Activated naive CD4-positive, alpha-beta T cell treated with anti-CD3 and anti-CD28 coated beads for 36 hours (primary cell): Measurements from ENCODE around the gene SPRED3. TPM values are rescaled to one million over a fixed set of nuclear protein-coding genes. Genes with fewer than 3 reads are reported as not detected.

Source experiments
- CTCF ChIA-PET: fragments of 350-600 bp; sonication (Branson Sonifier 250); formaldehyde crosslinking; loops from one replicate; lab custom pipeline; 2021; ENCODE audit warnings: antibody characterized with exemption; lab: Charles Lee
- DNase-seq: peaks from one replicate; pipeline ENCODE4 v3.0.0-alpha.2; 2020
- H3K27ac Mint-ChIP-seq: one replicate; pipeline ENCODE4 v1.8.0; 2021; ENCODE audit warnings: mild to moderate bottlenecking, mixed read lengths
- H3K27me3 Mint-ChIP-seq: one replicate; pipeline ENCODE4 v1.8.0; 2021; ENCODE audit warnings: low read depth, mixed read lengths
- H3K36me3 Mint-ChIP-seq: one replicate; pipeline ENCODE4 v1.8.0; 2021; ENCODE audit warnings: low read depth, mixed read lengths
- H3K4me1 Mint-ChIP-seq: one replicate; pipeline ENCODE4 v1.8.0; 2021; ENCODE audit warnings: low read depth, mixed read lengths
- H3K4me3 Mint-ChIP-seq: one replicate; pipeline ENCODE4 v1.8.0; 2021; ENCODE audit warnings: mild to moderate bottlenecking, moderate library complexity, mixed read lengths
- H3K9me3 Mint-ChIP-seq: one replicate; pipeline ENCODE4 v1.8.0; 2021; ENCODE audit warnings: mixed read lengths
- intact Hi-C: fragments of 100-400 bp; cut with micrococcal nuclease; formaldehyde crosslinking; loops from one replicate; pipeline ENCODE4 v1.15.1; 2023
- total RNA-seq, 2 experiments: library from RNA; stranded (reverse); gene quantifications; one replicate each; pipeline ENCODE4 v1.2.3, GENCODE V29; 2021

The SPRED3 gene
- total RNA-seq, 2 experiments from 2014 or later: 1.6 to 1.7 TPM

DNA sequence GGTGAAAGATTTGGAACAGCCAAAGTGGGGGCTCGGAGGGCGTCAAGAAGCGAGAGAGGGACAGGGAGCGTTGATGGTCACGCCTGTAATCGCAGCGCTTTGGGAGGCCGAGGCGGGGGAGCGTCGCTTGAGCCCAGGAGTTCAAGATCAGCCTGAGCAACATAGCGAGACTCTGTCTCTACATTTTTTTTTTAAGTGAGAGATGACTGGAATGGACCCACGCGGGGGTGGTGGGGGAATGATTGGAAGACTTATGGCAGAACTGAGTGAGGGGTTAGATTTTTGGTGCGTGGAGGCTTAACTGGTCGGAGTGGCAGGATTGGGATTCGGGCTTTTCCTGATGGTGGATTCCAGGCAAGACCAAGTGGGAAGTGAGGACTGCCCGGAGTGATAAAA lies 13.4 kb upstream of the SPRED3 start:
- DNase-seq: peak; percentile 33
- peaks cover 35% of the 10 kb centered on the region for H3K36me3 Mint-ChIP-seq
- peak overlapping the region; percentile 93 for H3K27ac Mint-ChIP-seq
- no peaks in the 10 kb centered on the region for H3K9me3 Mint-ChIP-seq
- H3K27me3 Mint-ChIP-seq: no peaks in the 10 kb centered on the region
- CTCF ChIA-PET: interaction anchor here (0.7 to 2.3 kb wide), 5 partner anchors 27 to 259 kb away, joined by 3 to 26 read pairs (median 9); partner anchors contain the start of genes CATSPERG and FAM98C
- H3K4me3 Mint-ChIP-seq: peak overlapping the region; percentile 98
- intact Hi-C loops: loop anchor here (10.0 kb wide), 1 partner anchor 480 kb away; no protein-coding TSS in a partner anchor
- peaks cover 32% of the 10 kb centered on the region for H3K4me1 Mint-ChIP-seq

DNA sequence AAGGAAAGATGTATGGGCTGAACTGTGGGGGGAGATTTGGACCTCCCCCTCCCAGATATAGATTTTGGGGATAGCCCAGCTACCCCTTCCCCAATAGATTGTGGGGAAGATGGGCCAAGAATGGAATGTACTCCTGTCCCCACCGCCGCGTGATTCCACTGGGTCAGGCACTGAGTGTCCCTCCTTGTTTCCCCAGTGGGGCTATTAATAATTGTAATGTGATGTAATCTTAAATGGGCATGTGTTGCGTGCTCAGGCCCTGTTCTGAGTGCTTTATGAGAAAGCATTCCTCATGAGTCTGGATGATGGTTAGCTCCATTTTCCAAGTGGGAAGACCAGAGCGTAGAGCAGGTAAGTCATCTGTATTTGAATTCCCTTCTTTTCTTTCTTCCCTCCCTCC lies 12.7 kb upstream of the SPRED3 start:
- intact Hi-C loops: loop anchor here (10.0 kb wide), 1 partner anchor 479 kb away; no protein-coding TSS in a partner anchor
- Mint-ChIP-seq H3K9me3 (no peaks in the 10 kb centered on the region), H3K27me3 (no peaks in the 10 kb centered on the region), H3K27ac (no peak overlapping the region), H3K4me3 (peak overlapping the region; percentile 98), H3K36me3 (peaks cover 39% of the 10 kb centered on the region), H3K4me1 (peaks cover 32% of the 10 kb centered on the region)
- DNase-seq: no peak
- CTCF ChIA-PET: interaction anchor here (0.6 to 1.7 kb wide), 4 partner anchors 27 to 142 kb away, joined by 3 to 8 read pairs (median 4); partner anchors contain the start of genes CATSPERG and FAM98C

DNA sequence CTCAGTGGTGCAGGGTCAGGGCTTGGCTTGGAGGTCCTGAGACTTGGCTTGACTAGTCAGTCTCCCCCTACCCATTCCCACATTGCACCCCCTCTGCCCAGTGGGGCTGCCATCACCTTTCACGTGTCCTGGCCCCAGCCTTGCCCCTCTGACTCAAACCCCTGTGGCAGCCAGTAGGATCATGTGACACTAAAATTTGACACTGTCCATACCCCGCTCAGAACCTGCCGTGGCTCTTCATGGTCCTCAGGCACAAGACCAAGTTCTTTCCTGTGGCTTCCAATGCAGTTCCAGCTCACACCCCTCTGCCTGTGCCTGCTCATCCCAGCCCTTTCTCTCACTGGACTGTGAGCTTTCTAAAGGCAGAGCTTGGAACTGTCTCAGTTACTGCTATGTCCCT lies 11.9 kb upstream of the SPRED3 start:
- H3K27ac Mint-ChIP-seq: no peak overlapping the region
- no peaks in the 10 kb centered on the region for H3K27me3 Mint-ChIP-seq
- H3K9me3 Mint-ChIP-seq: no peaks in the 10 kb centered on the region
- peaks cover 46% of the 10 kb centered on the region for H3K36me3 Mint-ChIP-seq
- H3K4me1 Mint-ChIP-seq: peaks cover 32% of the 10 kb centered on the region
- CTCF ChIA-PET: interaction anchor here (1.3 to 1.7 kb wide), 3 partner anchors 26 to 143 kb away, joined by 3 to 8 read pairs (median 4); partner anchors contain the start of genes CATSPERG and FAM98C
- peak overlapping the region; percentile 98 for H3K4me3 Mint-ChIP-seq
- intact Hi-C loops: loop anchor here (10.0 kb wide), 1 partner anchor 478 kb away; no protein-coding TSS in a partner anchor
- DNase-seq: no peak

DNA sequence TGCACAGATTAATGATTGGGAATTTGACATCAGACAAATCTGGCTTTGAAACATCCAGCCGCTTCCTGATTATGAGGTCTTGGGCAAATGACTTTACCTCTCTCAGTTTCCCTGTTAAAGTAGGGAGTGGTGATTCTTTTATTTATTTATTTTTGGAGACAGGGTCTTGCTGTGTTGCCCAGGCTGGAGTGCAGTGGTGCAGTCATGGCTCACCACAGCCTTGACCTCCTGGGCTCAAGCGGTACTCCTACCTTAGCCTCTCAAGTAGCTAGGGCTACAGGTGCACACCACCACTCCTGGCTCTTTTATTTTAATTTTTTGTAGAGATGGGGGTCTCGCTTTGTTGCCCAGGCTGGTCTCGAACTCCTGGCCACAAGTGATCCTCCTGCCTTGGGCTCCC lies 11.4 kb upstream of the SPRED3 start:
- intact Hi-C loops: loop anchor here (10.0 kb wide), 1 partner anchor 478 kb away; no protein-coding TSS in a partner anchor
- Mint-ChIP-seq H3K36me3 (peaks cover 51% of the 10 kb centered on the region), H3K4me1 (peaks cover 32% of the 10 kb centered on the region), H3K27me3 (no peaks in the 10 kb centered on the region), H3K9me3 (no peaks in the 10 kb centered on the region), H3K27ac (no peak overlapping the region), H3K4me3 (no peak overlapping the region)
- CTCF ChIA-PET: interaction anchor here (1.7 kb wide), 1 partner anchor 26 kb away, joined by 8 read pairs; the partner anchor contains the start of gene FAM98C
- DNase-seq: no peak

DNA sequence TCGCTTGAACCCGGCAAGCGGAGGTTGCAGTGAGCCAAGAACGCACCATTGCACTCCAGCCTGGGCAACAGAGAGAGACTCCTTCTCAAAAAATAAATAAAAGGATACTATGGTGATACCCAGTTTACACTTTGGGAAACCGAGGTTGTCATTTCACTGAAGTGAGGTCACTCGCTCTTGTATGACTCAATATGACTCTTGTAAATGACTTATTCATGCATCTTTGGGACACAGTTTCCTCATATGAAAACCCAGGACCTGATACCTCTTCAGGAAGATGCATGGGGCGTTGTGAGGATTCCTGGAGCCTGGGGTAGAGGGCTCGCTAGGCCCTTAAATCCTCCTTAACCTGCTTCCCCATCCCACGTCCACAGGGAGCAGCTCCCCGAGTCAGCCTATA lies 9.6 kb upstream of the SPRED3 start:
- H3K27ac Mint-ChIP-seq: no peak overlapping the region
- DNase-seq: no peak
- no peak overlapping the region for H3K4me3 Mint-ChIP-seq
- H3K4me1 Mint-ChIP-seq: peaks cover 32% of the 10 kb centered on the region
- H3K27me3 Mint-ChIP-seq: no peaks in the 10 kb centered on the region
- CTCF ChIA-PET: no interaction called here
- intact Hi-C loops: loop anchor here (10.0 kb wide), 1 partner anchor 476 kb away; no protein-coding TSS in a partner anchor
- H3K9me3 Mint-ChIP-seq: no peaks in the 10 kb centered on the region
- H3K36me3 Mint-ChIP-seq: peaks cover 65% of the 10 kb centered on the region

DNA sequence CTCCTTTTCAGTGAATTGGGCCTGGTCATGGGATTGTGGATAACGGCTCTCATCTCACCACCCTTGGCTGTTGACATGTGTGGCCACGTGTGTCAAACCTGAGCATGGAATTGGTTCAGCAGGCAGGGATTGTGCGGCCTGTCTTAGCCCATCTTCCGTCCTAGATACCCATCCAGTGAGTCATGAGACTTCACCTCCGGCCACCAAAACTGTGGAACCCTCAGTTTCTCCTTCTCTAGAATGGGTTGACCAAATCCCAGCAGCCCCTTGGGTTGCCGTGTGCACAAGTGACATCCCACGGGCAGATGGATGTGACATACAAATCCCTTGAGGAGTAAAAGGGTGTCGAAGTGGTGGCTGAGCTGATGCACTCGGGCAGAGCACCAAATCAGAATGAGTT lies 7.4 kb upstream of the SPRED3 start:
- CTCF ChIA-PET: no interaction called here
- Mint-ChIP-seq H3K4me1 (peaks cover 18% of the 10 kb centered on the region), H3K4me3 (no peak overlapping the region), H3K27ac (no peak overlapping the region), H3K9me3 (no peaks in the 10 kb centered on the region), H3K36me3 (peaks cover 62% of the 10 kb centered on the region), H3K27me3 (no peaks in the 10 kb centered on the region)
- DNase-seq: no peak
- intact Hi-C loops: loop anchor here (10.0 kb wide), 1 partner anchor 476 kb away; the partner anchor contains the start of genes SIPA1L3 and WDR87

DNA sequence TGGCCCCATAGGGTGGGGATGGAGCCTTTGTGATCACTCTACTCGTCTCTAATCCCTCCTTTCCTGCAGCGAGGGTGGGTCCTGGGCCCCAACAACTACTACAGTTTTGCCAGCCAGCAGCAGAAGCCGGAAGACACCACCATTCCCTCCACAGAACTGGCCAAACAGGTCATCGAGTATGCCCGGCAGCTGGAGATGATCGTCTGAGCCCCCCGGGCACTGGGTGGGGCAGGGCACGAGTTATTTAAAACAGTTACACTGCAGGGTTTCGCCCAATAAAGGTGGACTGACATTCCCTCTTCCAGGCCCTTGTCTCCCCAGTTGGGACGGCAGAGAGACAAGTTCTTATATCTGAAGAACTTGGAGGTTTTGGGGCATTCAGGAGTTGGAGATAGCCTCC lies 5.3 kb upstream of the SPRED3 start:
- Mint-ChIP-seq H3K4me3 (no peak overlapping the region), H3K36me3 (peaks cover 57% of the 10 kb centered on the region), H3K27ac (no peak overlapping the region), H3K4me1 (peaks cover 22% of the 10 kb centered on the region), H3K27me3 (peaks cover 7% of the 10 kb centered on the region), H3K9me3 (no peaks in the 10 kb centered on the region)
- no peak for DNase-seq
- intact Hi-C loops: loop anchor here (10.0 kb wide), 1 partner anchor 478 kb away; the partner anchor contains the start of genes SIPA1L3 and WDR87
- CTCF ChIA-PET: no interaction called here

DNA sequence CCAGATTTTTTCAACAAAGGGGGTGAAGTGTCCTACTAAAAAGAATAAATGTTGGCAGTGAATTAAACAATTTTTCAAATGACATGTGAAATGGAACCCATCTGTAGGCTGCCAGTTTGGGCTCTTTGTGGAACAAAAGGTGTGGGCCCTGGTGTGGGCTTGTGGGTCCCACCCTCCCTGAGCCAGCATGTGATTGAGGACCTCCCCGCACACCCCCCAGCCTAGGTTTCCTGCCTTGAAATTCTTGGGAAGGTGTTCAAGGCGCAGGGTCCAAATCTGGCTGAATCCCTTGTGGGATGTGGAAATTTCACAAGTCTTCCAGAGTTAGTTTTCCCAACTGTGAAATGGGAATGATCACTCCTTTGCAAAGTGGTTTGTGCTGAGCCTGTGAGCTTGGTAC lies 4.8 kb upstream of the SPRED3 start:
- intact Hi-C loops: loop anchor here (10.0 kb wide), 1 partner anchor 479 kb away; the partner anchor contains the start of genes SIPA1L3 and WDR87
- H3K9me3 Mint-ChIP-seq: no peaks in the 10 kb centered on the region
- peaks cover 19% of the 10 kb centered on the region for H3K4me1 Mint-ChIP-seq
- H3K4me3 Mint-ChIP-seq: no peak overlapping the region
- H3K27me3 Mint-ChIP-seq: peaks cover 8% of the 10 kb centered on the region
- H3K36me3 Mint-ChIP-seq: peaks cover 52% of the 10 kb centered on the region
- no peak overlapping the region for H3K27ac Mint-ChIP-seq
- CTCF ChIA-PET: no interaction called here
- no peak for DNase-seq

DNA sequence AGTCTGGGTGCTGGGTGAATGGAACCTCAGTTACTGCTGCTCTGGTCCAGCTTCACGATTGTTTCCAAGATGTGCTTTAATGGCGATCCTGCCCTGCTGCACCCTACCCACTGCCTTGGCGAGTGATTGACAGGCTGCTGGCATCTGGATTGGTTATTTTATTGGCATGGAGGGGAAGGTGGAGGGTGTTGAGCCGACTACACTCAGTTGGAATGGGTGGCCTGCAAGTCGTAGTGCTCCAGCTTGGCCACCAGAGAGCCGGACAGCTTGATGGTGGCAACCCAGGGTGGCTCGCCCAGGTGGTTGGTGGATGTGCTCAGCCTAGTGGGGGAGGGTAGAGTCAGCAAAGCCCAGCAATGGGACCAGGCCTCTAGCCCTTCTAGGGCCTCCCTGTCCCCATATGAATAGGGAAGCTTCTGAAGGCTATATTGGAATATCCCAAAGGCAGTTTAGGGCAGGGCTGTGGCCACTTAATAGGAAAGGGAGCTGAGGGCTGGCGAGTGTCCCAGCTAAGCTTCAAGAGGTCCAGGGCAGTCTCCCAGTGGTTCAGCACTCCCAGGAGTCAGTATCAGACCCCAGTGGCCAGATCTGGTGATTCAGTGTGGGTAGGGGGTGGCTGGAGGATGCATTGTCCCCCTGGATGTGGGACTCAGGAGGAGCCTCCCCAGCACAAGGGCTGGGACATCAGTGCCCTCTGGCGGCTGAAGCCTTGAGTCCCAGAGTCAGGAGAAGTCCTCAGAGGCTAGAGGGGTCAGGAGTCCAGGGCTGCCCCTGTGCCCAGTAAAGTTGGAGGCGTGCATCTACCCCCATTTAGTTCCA lies 4.1 kb upstream of the SPRED3 start:
- H3K4me1 Mint-ChIP-seq: peaks cover 22% of the 10 kb centered on the region
- DNase-seq: no peak
- no peak overlapping the region for H3K27ac Mint-ChIP-seq
- CTCF ChIA-PET: interaction anchor here (1.1 kb wide), 1 partner anchor 19 kb away, joined by 4 read pairs; the partner anchor contains the start of gene FAM98C
- intact Hi-C loops: loop anchor here (10.0 kb wide), 1 partner anchor 480 kb away; the partner anchor contains the start of genes SIPA1L3 and WDR87
- peaks cover 10% of the 10 kb centered on the region for H3K27me3 Mint-ChIP-seq
- no peak overlapping the region for H3K4me3 Mint-ChIP-seq
- H3K36me3 Mint-ChIP-seq: peaks cover 45% of the 10 kb centered on the region
- no peaks in the 10 kb centered on the region for H3K9me3 Mint-ChIP-seq

DNA sequence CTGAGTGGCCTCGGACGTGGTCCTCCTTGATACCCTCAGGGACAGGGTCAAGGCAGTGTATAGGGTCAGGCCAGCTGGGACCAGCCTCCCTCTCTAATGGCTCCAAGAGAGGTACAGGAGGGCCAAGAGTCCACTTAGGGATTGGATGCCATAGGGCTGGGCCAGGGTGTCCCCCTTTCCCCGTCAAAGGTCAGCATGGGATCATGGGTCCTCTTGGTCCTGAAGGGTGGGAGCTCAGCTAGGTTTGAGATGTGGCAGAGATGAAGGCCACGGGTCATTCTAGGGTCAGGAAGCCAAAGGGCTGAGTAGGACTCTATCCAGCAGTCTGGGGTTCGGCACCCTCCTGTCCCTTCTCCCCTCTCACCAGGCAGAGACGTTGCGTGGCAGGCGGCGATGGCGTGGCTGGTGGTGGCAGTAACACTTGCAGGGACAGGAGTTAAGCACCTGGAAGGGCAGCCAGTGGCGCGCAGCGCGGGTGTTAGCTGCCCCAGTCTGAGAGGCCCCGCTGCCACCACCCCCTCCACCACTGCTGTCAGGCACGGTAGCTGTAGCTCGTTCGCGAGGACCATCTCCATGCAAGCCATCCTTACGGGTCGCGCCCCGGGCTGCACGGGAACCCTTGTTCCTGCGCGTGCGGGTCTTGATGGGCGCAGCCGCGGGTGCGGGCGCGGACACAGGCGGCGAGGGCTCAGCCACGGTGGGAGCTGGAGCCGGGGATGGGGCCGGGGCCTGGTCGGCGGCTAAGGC lies 3.3 kb upstream of the SPRED3 start:
- DNase-seq: no peak
- peaks cover 16% of the 10 kb centered on the region for H3K27me3 Mint-ChIP-seq
- CTCF ChIA-PET: interaction anchor here (0.6 to 1.1 kb wide), 3 partner anchors 18 to 65 kb away, joined by 3 to 4 read pairs (median 3); partner anchors contain the start of gene FAM98C
- H3K4me3 Mint-ChIP-seq: no peak overlapping the region
- H3K9me3 Mint-ChIP-seq: no peaks in the 10 kb centered on the region
- intact Hi-C loops: loop anchor here (10.0 kb wide), 1 partner anchor 480 kb away; the partner anchor contains the start of genes SIPA1L3 and WDR87
- peaks cover 22% of the 10 kb centered on the region for H3K4me1 Mint-ChIP-seq
- H3K36me3 Mint-ChIP-seq: peaks cover 39% of the 10 kb centered on the region
- no peak overlapping the region for H3K27ac Mint-ChIP-seq

DNA sequence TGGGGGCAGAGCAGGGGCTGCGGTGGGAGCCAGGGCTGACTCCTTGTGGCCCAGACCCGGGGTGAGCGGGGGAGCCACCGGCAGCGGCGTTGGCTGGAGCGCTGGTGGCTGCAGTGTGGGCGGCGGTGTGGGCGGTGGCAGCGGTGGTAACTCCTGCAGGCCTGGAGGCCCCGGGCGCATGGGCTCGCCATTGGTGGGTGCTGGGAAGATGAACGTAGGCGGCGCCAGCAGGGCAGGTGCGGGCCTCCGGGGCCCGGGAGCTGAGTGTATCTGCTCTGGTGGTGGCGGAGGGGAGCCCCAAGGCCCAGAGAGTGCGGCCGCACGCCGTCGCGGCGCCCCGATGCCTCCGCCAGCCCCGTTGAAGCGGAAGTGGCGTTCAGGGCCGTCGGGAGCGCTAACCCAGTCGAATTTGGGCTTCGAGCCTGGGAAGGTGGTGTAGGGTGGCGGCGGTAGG lies 2.7 kb upstream of the SPRED3 start:
- peaks cover 16% of the 10 kb centered on the region for H3K27me3 Mint-ChIP-seq
- H3K27ac Mint-ChIP-seq: no peak overlapping the region
- intact Hi-C loops: loop anchor here (10.0 kb wide), 1 partner anchor 481 kb away; the partner anchor contains the start of genes SIPA1L3 and WDR87
- H3K4me1 Mint-ChIP-seq: peaks cover 22% of the 10 kb centered on the region
- CTCF ChIA-PET: no interaction called here
- peak; percentile 47 for DNase-seq
- H3K9me3 Mint-ChIP-seq: no peaks in the 10 kb centered on the region
- H3K36me3 Mint-ChIP-seq: peaks cover 35% of the 10 kb centered on the region
- no peak overlapping the region for H3K4me3 Mint-ChIP-seq
